Activated naive CD4-positive, alpha-beta T cell treated with Interleukin-2 at 50 U/mL for 16 hours (primary cell): ENCODE measurements around the gene STAT4.

ENCODE experiments used
- DNase-seq: peaks from one replicate; pipeline ENCODE4 v3.0.0-alpha.2; 2020

STAT4 gene

GRCh38 chr2:191174442-191174841 is 23.6 kb upstream of the STAT4 start:
- no peak for DNase-seq

DNA sequence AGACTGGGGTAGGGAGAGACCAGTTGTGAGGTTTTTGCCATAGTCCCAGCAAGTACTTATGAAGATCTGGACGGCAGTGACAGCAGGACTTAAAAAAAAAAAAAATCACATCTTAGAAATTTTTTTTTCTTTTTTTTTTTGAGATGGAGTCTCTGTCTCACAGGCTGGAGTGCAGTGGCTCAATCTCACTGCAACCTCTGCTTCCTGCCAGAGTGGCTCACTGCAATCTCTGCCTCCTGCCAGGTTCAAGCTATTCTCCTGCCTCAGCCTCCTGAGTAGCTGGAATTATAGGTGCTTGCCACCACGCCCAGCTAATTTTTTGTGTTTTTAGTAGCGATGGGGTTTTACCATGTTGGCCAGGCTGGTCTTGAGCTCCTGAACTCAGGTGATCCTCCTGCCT is 22.4 kb upstream of the STAT4 start:
- no peak for DNase-seq

GRCh38 chr2:191171708-191172355 is 21.0 kb upstream of the STAT4 start:
- no peak for DNase-seq

GRCh38 chr2:191171286-191171685 is 20.5 kb upstream of the STAT4 start:
- DNase-seq = no peak

- DNase-seq = no peak
These were observed 20.0 kb upstream of the STAT4 start for GRCh38 chr2:191170773-191171172.

DNA sequence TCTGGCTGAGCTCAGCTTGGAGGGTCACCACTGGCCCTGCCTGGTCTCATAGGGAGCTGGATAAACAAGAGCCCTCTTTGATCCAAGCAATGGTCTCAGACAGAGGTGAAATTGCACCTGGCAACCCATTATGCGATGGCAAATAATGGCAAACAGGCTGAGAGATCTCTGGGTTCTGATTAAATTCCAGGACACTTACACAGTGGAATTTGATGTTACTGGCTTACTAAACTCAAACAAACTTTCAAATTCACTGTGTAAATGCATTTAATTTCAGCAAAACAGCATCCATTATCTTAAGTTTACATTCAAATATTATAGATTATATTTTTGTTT is 19.5 kb upstream of the STAT4 start:
- no peak for DNase-seq

GRCh38 chr2:191169456-191170300 is 18.9 kb upstream of the STAT4 start:
- DNase-seq = no peak

DNA sequence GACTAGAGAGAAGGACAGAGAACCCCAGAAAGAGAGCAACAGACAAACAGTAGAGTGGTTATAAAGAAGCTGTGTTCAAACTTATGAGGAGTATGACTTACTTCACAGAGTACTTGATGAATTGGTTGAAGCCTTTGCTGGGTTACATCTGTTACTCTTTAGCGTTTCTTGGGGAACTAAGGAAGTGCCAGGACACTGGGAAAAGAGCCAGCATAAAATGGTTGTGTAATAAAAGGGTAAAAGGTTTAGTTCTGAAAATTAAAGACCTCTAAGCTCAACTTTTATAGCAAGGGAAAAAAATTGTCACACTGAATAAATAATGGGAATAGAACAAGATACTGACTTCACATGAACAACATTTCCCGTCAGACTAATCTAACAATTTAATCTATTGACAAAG is 17.0 kb upstream of the STAT4 start:
- DNase-seq = no peak

- no peak for DNase-seq
These were observed 16.1 kb upstream of the STAT4 start for GRCh38 chr2:191166756-191167445.

- no peak for DNase-seq
These were observed 15.4 kb upstream of the STAT4 start for GRCh38 chr2:191166111-191166755.

- peak; percentile 17 for DNase-seq
These were observed 14.4 kb upstream of the STAT4 start for GRCh38 chr2:191165176-191165643.

DNA sequence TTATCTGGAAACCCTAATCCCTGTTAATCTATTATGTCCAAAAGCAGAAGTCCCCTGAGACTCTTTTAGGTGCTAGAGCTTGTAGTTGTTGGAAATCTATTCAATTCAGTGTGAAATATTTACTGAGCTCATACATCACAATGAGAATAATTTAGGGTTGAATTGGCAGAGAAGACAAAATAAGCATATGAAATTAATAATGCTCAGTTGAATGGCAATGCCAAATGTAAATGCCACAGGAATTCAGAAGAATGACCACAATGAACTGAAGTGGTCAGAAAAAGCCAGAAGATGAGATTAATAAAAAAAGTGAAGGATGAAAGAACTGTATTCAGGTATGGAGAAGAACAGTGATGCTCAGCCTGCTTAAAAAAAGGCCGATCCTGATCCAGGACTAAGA is 8.0 kb upstream of the STAT4 start:
- no peak for DNase-seq

DNA sequence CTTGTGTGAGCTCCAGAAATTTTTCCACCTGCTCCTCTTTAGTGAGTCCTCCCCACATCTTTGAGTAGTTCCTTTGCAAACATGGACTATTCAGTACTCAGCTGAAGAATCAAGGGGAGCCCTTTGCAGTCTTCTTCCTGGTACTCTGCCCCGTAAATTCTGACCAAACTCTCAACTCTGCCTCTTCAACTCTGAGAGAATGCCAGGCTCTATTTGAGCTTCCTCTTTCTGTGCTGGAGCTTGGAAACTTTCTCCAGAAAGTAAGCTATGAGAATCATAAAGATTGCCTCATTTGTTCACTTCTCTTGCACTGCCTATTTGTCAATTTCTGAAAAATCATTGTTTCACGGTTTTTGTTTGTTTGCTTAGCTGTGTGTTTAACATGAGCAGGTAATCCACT is 7.4 kb upstream of the STAT4 start:
- DNase-seq = no peak

- no peak for DNase-seq
These were observed 4.8 kb upstream of the STAT4 start for GRCh38 chr2:191155608-191156071.

GRCh38 chr2:191153716-191154115 is 2.9 kb upstream of the STAT4 start:
- DNase-seq = no peak

GRCh38 chr2:191152482-191153240 is 1.9 kb upstream of the STAT4 start:
- DNase-seq = no peak

DNA sequence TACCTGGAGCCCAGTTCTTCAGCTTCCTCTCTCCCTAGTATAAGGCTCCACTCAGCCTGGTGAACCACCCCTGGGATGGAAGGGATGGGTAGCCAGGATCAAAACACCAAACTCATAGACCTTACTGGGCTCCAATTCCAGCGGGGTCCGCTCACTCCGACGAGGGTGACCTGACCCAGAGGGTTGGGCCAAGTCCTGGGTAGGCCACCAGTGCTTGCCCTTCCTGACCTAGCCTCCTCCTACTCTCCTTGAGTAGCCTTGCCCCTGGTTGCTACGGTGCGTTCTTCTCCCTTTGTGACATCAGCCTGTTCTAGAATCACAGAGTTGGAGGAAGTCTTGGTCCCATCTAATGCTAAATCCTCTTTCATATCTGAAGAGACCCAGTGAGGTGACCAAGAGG is 537 bp upstream of the STAT4 start:
- no peak for DNase-seq

GRCh38 chr2:191150230-191150599 is 579 bp downstream of the STAT4 start:
- DNase-seq = no peak

DNA sequence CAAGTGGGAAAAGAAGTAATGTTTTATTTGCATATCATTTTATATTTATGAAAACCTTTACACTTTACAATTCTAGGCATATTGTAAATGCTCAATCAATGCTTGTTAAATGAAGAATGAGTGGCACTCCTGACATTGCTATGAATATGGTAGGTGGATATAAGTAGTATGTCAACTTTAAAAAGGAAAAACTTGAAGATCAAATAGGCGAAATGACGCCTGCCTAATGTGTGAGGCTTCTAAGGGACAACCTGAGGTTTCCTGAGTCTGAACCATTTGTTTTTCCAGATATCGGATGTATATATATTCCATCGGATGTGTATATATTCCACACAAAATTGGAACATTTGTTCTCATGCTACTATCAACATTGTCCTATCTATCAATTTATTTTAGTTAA is 1.4 kb downstream of the STAT4 start:
- no peak for DNase-seq

- no peak for DNase-seq
These were observed 2.0 kb downstream of the STAT4 start for GRCh38 chr2:191148791-191149190.

- DNase-seq = no peak
These were observed 2.5 kb downstream of the STAT4 start for GRCh38 chr2:191148281-191148680.

DNA sequence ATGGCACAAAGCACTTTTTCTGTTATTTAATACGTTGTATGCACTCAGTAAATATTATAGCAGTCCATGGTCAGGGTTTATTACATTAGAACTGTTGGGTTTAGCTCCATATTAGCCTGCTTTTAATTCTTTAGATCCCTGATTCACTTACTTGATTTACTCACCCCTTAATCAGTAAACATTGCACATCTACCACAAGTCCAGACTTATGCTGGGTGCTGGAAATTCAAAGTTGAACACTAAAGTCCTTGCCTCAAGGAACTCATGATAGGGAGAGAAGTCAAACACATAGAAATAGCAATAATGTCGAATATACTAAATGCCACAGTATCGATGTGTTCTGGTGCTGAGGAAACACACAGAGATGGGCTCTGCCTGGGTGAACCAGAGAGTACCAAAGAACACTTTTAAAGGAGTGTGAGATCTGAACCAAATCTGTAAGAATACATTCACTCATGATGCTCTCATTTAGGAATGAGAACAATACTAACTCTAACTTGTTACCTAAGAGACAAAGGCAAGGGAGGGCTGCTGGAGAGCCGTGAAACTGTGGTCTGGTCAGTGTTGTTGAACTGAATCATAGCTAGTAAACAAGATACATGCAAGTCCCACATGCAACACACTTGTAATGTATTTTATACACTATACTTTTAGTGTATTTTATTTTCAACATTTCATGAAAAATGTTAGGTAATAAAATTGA is 4.9 kb downstream of the STAT4 start:
- no peak for DNase-seq
